Adrenal gland (tissue), 5 donors: Measurements from ENCODE around the gene MRPS34.

Experiments
- POLR2A ChIP-seq, 2 donors: fragments of 450-650 bp; IDR thresholded peaks; one replicate each; pipeline ENCODE4 v1.6.1; 2017; ENCODE audit warnings: antibody characterized with exemption in 2 of 2, mild to moderate bottlenecking in 2 of 2, moderate library complexity in 1 of 2
- TF ChIP-seq, protein P1 (sequence below), 6 experiments: fragments of 450-650 bp in 4 of 6; fragments of 200-600 bp in 2 of 6; sonication (generic) in 1 of 6; IDR thresholded peaks; 1 replicate in 5 of 6; 2 replicates in 1 of 6; pipeline versions ENCODE4 v1.5.1 to v1.8.0; 2016 to 2021; ENCODE audit warnings: antibody characterized with exemption in 6 of 6, mild to moderate bottlenecking in 2 of 6, moderate library complexity in 1 of 6
- donor health status: DM: no; HTN: no; CAD: no.

GRCh38 chr16:1788708-1789100 is 15.8 kb upstream of the MRPS34 start:
- TF ChIP-seq, protein P1, sequence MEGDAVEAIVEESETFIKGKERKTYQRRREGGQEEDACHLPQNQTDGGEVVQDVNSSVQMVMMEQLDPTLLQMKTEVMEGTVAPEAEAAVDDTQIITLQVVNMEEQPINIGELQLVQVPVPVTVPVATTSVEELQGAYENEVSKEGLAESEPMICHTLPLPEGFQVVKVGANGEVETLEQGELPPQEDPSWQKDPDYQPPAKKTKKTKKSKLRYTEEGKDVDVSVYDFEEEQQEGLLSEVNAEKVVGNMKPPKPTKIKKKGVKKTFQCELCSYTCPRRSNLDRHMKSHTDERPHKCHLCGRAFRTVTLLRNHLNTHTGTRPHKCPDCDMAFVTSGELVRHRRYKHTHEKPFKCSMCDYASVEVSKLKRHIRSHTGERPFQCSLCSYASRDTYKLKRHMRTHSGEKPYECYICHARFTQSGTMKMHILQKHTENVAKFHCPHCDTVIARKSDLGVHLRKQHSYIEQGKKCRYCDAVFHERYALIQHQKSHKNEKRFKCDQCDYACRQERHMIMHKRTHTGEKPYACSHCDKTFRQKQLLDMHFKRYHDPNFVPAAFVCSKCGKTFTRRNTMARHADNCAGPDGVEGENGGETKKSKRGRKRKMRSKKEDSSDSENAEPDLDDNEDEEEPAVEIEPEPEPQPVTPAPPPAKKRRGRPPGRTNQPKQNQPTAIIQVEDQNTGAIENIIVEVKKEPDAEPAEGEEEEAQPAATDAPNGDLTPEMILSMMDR (IDR thresholded peaks at IDR 0.05) = no peak
- no peak for TF ChIP-seq POLR2A (IDR thresholded peaks at IDR 0.05)
